Body of pancreas (tissue), 4 donors: Measurements from ENCODE around the gene ABCG2. TPM values are rescaled to one million over a fixed set of nuclear protein-coding genes. Genes with fewer than 3 reads are reported as not detected.
"Not testable (repeated sequence)": the region's sequence is repeated elsewhere in the genome, so short reads cannot be mapped to it uniquely, and the experiment has no call there.

Source experiments
- ATAC-seq: fragments of 150-250 bp; one replicate; pipeline ENCODE4 v1.9.1; 2016
- DNase-seq, 4 donors: peaks; one replicate each; pipeline ENCODE4 v3.0.0-alpha.2; 2019
- H3K27ac ChIP-seq, 4 donors: fragments of 200-600 bp; sonication (generic); 1 replicate in 3 of 4; 2 replicates in 1 of 4; pipeline versions ENCODE4 v1.5.1 to v1.6.1; 2016 to 2019; ENCODE audit warnings: mild to moderate bottlenecking in 1 of 4, mixed read lengths in 1 of 4, moderate library complexity in 1 of 4
- H3K27me3 ChIP-seq, 2 donors: fragments of 200-600 bp; sonication (generic); one replicate each; pipeline ENCODE4 v1.6.0; 2016; ENCODE audit warnings: mild to moderate bottlenecking in 1 of 2
- H3K36me3 ChIP-seq, 2 donors: fragments of 200-600 bp; sonication (generic); replicated peaks in 1 of 2; 2 replicates each; pipeline ENCODE4 v1.5.1; 2016; ENCODE audit warnings: low read depth in 2 of 2; ENCODE audit not compliant: insufficient read depth in 1 of 2
- H3K4me1 ChIP-seq: fragments of 200-600 bp; sonication (generic); one replicate; pipeline ENCODE4 v1.6.0; 2016
- H3K4me3 ChIP-seq, 2 donors: fragments of 200-600 bp; sonication (generic); 1 replicate in 1 of 2; 2 replicates in 1 of 2; pipeline ENCODE4 v1.5.1; 2016 to 2019
- H3K9me3 ChIP-seq, 3 donors: fragments of 200-600 bp; sonication (generic); 1 replicate in 2 of 3; 2 replicates in 1 of 3; pipeline ENCODE4 v1.5.1; 2016
- POLR2A ChIP-seq, 3 donors: fragments of 450-650 bp; IDR thresholded peaks; one replicate each; pipeline ENCODE4 v1.6.1; 2016; ENCODE audit warnings: antibody characterized with exemption in 3 of 3, mild to moderate bottlenecking in 2 of 3
- WGBS, 2 donors: methylation state at CpG; one replicate each; pipeline ENCODE4 v1.1.5; 2017; 5-methylcytosine and 5-hydroxymethylcytosine counted together
- intact Hi-C: fragments of 100-400 bp; cut with DNase I; formaldehyde crosslinking; loops from one replicate; pipeline ENCODE4 v1.15.1; 2023
- total RNA-seq, 2 donors: library from RNA; depleted of rRNA; stranded (reverse); fragments of >200 nt; gene quantifications; one replicate each; pipeline ENCODE4 v1.1.0, GENCODE V29; 2016
- TF ChIP-seq, protein P1 (sequence below), 7 experiments: fragments of 450-650 bp in 4 of 7; fragments of 200-600 bp in 3 of 7; sonication (generic) in 3 of 7; IDR thresholded peaks; one replicate each; pipeline ENCODE4 v1.5.1; 2016 to 2019; ENCODE audit warnings: antibody characterized with exemption in 7 of 7

Gene ABCG2
- total RNA-seq, 2 donors from 2014 or later = 0.66 to 2.1 TPM

DNA sequence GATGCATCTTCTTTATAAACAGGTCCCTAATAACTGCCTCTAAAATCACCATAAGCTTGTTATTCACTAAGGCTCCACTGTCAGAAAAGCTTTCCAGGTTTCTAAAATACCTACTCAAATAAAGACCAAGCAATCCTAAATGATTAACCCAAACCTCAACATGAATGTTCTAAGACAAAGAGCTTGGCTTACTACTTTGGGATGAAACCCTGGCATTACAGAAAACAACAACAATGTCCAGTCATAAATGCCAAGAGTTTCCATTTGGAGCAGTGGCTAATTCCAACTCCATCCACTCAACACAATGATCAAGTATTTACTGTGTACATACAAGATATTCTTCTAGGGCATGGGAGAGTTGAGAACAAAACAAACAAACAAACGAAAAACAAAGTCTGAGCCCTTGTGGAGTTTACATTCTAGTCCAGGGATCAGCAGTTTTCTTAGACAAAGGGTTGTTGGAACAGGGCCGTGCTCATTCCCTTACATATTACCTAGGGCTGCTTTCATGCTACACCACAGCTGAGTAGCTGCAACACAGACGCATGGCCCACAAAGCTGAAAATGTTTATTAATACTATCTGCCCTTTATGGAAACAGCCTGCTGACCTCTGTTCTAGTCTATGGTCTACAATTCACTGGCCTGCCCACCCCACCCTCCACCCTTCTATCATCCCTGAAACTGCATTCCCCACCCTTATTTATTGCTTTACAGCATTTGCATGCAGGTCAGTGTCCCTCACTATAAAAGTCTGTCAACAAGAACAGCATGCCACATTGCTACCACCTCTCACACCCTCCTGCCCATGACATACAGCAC lies 23.7 kb downstream of the ABCG2 start:
- Histone ChIP-seq H3K27ac (no peak overlapping the region), H3K27me3 (no peaks in the 10 kb centered on the region), H3K36me3 (no peaks in the 10 kb centered on the region), H3K4me1 (no peaks in the 10 kb centered on the region), H3K9me3 (no peaks in the 10 kb centered on the region), H3K4me3 (no peak overlapping the region)
- intact Hi-C loops = no loop called here
- TF ChIP-seq, protein P1, sequence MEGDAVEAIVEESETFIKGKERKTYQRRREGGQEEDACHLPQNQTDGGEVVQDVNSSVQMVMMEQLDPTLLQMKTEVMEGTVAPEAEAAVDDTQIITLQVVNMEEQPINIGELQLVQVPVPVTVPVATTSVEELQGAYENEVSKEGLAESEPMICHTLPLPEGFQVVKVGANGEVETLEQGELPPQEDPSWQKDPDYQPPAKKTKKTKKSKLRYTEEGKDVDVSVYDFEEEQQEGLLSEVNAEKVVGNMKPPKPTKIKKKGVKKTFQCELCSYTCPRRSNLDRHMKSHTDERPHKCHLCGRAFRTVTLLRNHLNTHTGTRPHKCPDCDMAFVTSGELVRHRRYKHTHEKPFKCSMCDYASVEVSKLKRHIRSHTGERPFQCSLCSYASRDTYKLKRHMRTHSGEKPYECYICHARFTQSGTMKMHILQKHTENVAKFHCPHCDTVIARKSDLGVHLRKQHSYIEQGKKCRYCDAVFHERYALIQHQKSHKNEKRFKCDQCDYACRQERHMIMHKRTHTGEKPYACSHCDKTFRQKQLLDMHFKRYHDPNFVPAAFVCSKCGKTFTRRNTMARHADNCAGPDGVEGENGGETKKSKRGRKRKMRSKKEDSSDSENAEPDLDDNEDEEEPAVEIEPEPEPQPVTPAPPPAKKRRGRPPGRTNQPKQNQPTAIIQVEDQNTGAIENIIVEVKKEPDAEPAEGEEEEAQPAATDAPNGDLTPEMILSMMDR (IDR thresholded peaks at IDR 0.05) = no peak
- TF ChIP-seq POLR2A (IDR thresholded peaks at IDR 0.05) = no peak
- no peak for ATAC-seq
- 83 to 88% methylated on average over 3 of the region's 3 CpGs for WGBS, 2 donors
- DNase-seq = no peak

DNA sequence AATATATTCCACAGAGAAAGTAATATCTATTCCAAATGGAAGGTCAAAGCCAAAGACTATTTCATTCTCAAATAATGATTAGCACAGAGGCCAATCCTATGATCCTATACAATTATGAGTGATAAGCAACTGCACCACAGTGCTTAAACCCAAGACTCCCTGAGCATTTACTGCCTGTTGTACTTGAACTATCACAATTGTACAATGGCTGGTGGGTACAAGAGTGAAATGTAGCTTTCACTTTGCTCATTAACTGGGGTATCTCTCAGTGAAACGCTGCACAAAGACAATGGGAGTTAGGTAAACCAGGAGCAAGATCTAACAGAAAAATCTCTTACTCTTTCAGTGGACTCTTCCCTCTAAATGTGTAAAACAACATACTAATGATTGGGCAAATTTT lies 24.3 kb downstream of the ABCG2 start:
- DNase-seq = no peak
- H3K9me3 ChIP-seq = no peaks in the 10 kb centered on the region
- no peak overlapping the region for H3K27ac ChIP-seq
- WGBS, 2 donors = 58 to 60% methylated on average over 1 of the region's 1 CpG
- no peaks in the 10 kb centered on the region for H3K27me3 ChIP-seq
- no peak for ATAC-seq
- no peaks in the 10 kb centered on the region for H3K4me1 ChIP-seq
- no peak overlapping the region for H3K4me3 ChIP-seq
- intact Hi-C loops = no loop called here
- TF ChIP-seq POLR2A (IDR thresholded peaks at IDR 0.05) = no peak
- TF ChIP-seq, protein P1 (IDR thresholded peaks at IDR 0.05) = no peak
- no peaks in the 10 kb centered on the region for H3K36me3 ChIP-seq

DNA sequence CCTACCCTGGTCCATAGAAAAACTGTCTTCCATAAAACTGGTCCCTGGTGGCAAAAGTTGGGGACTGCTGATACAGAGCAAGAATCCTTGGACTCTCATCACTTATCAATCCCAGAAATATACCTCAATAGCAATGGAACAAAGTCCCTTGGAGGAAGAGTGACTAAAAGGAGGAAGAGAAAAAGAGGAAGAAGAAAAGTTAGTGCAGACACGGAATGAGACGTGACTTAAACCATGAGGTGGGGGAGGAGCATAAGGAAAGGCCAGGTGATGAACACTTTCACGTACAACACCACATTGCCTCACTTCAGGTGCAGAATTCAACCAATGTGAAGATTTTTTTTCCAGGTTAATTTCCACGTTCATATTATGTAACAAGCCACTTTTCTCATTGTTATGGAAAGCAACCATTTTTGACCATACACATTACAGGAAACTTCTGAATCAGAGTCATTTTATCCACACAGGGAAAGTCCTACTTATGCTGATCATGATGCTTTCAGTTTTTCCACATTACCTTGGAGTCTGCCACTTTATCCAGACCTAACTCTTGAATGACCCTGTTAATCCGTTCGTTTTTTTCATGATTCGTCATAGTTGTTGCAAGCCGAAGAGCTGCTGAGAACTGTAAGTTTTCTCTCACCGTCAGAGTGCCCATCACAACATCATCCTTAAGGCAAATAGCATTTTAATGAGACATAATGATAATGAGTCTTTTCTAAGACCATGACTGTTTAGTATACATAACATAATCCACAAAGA lies 27.7 kb downstream of the ABCG2 start:
- H3K9me3 ChIP-seq = no peaks in the 10 kb centered on the region
- DNase-seq = no peak
- intact Hi-C loops = no loop called here
- H3K4me1 ChIP-seq = no peaks in the 10 kb centered on the region
- no peak overlapping the region for H3K4me3 ChIP-seq
- 74 to 80% methylated on average over 9 of the region's 9 CpGs for WGBS, 2 donors
- H3K27me3 ChIP-seq = no peaks in the 10 kb centered on the region
- TF ChIP-seq POLR2A (IDR thresholded peaks at IDR 0.05) = no peak
- TF ChIP-seq, protein P1 (IDR thresholded peaks at IDR 0.05) = no peak
- ATAC-seq = no peak
- H3K36me3 ChIP-seq = no peaks in the 10 kb centered on the region
- H3K27ac ChIP-seq = no peak overlapping the region

DNA sequence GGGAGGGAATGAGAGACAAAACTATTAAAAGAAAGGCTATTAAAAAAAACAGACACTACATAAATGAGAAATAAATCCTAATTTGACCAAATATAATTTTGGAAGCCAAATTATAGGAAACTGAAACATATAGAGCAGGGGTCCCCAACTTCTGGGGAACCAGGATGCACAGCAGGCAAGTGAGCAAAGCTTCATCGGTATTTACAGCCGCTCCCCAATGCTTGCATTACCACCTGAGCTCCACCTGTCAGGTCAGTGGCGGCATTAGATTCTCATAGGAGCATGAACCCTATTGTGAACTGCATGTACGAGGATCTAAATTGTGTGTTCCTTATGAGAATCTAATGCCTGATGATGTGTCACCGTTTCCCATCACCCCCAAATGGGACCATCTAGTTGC lies 28.4 kb downstream of the ABCG2 start:
- H3K4me1 ChIP-seq = no peaks in the 10 kb centered on the region
- H3K36me3 ChIP-seq = no peaks in the 10 kb centered on the region
- DNase-seq (no peak), ATAC-seq (no peak)
- intact Hi-C loops = no loop called here
- no peak overlapping the region for H3K4me3 ChIP-seq
- H3K9me3 ChIP-seq = no peaks in the 10 kb centered on the region
- WGBS, 2 donors = 82 to 87% methylated on average over 5 of the region's 5 CpGs
- H3K27me3 ChIP-seq = no peaks in the 10 kb centered on the region
- TF ChIP-seq POLR2A (IDR thresholded peaks at IDR 0.05) = no peak
- TF ChIP-seq, protein P1 (IDR thresholded peaks at IDR 0.05) = no peak
- no peak overlapping the region for H3K27ac ChIP-seq

DNA sequence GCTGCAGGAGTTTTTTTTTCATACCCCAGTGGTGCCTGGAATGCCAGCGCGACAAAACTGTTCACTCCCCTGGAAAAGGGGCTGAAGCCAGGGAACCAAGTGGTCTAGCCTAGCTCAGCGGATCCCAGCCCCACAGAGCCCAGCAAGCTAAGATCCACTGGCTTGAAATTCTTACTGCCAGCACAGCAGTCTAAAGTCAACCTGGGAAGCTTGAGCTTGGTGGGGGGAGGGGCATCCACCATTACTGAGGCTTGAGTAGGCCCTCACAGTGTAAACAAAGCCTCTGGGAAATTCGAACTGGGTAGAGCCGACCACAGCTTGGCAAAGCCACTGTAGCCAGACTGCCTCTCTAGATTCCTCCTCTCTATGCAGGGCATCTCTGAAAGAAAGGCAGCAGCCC lies 36.2 kb downstream of the ABCG2 start:
- H3K27me3 ChIP-seq, H3K4me1 ChIP-seq, intact Hi-C loops, H3K36me3 ChIP-seq, DNase-seq, H3K27ac ChIP-seq, H3K4me3 ChIP-seq, ATAC-seq: not testable (repeated sequence)
- WGBS, 2 donors = 79 to 84% methylated on average over 2 to 5 of the region's 5 CpGs
- H3K9me3 ChIP-seq = peaks cover 0 to 12% (median 0%) of the 10 kb centered on the region in 3 donors
